KMS-11 (cell line): ENCODE measurements around the gene OSBPL8.

Experiments
- H2AFZ ChIP-seq: fragments of 200-600 bp; sonication (generic); 2 replicates; pipeline ENCODE4 v1.6.1; 2016; ENCODE audit warnings: antibody characterized with exemption, mixed run types, low read depth
- H3K27ac ChIP-seq: fragments of 200-600 bp; sonication (generic); 2 replicates; pipeline ENCODE4 v1.6.1; 2016; ENCODE audit warnings: mild to moderate bottlenecking, mixed run types
- H3K27me3 ChIP-seq: fragments of 200-600 bp; sonication (generic); 2 replicates; pipeline ENCODE4 v1.6.1; 2017; ENCODE audit warnings: mild to moderate bottlenecking, low read depth, mixed run types, moderate library complexity; ENCODE audit not compliant: insufficient read depth
- H3K36me3 ChIP-seq: fragments of 200-600 bp; sonication (generic); 2 replicates; pipeline ENCODE4 v1.6.1; 2017; ENCODE audit warnings: mild to moderate bottlenecking, mixed run types; ENCODE audit not compliant: insufficient read depth
- H3K4me1 ChIP-seq: fragments of 200-600 bp; sonication (generic); 2 replicates; pipeline ENCODE4 v1.6.1; 2016; ENCODE audit warnings: mild to moderate bottlenecking, low read depth, mixed run types; ENCODE audit not compliant: poor library complexity, severe bottlenecking
- H3K4me2 ChIP-seq: fragments of 200-600 bp; sonication (generic); 2 replicates; pipeline ENCODE4 v1.7.0; 2016; ENCODE audit warnings: mild to moderate bottlenecking, mixed run types
- H3K4me3 ChIP-seq: fragments of 200-600 bp; sonication (generic); IDR thresholded peaks from 2 replicates; pipeline ENCODE4 v1.6.1; 2017; ENCODE audit warnings: low read depth, low read length, mixed read lengths; ENCODE audit not compliant: insufficient read depth
- H3K79me2 ChIP-seq: fragments of 200-600 bp; sonication (generic); 2 replicates; pipeline ENCODE4 v1.6.1; 2016; ENCODE audit warnings: low read depth, mixed run types; ENCODE audit not compliant: insufficient read depth
- H3K9ac ChIP-seq: fragments of 200-600 bp; sonication (generic); 2 replicates; pipeline ENCODE4 v1.6.1; 2016; ENCODE audit warnings: mild to moderate bottlenecking, mixed run types
- H4K20me1 ChIP-seq: fragments of 200-600 bp; sonication (generic); 2 replicates; pipeline ENCODE4 v1.6.1; 2016; ENCODE audit warnings: mild to moderate bottlenecking, mixed run types; ENCODE audit not compliant: insufficient read depth
- TF ChIP-seq, protein P1 (sequence below): fragments of 200-600 bp; sonication (generic); conservative IDR thresholded peaks from 2 replicates; pipeline ENCODE4 v1.6.1; 2017; ENCODE audit warnings: low read depth, mild to moderate bottlenecking, antibody characterized with exemption, low read length, moderate library complexity, mixed read lengths

The OSBPL8 gene

DNA sequence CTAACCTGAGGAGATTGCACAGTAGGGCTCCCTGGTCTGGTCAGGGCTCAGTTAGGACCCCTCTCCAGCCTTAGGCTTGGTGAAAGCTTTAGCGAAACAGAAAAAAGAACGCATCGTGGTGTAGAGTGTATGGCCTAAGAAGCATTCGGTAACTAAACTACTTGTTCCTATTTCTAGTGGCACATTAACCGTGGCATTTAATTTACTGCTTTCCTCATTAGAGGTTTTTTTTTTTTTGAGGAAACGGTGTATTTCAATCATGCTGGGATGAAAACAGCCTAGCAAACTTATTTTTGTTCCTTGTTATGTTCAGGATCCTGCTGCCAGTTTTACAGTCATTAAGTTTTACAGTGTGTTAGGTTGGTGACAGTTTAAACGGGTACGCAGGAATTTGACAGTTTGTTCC is 518 bp upstream of the OSBPL8 start:
- H3K4me3 ChIP-seq: no peak overlapping the region
- no peaks in the 10 kb centered on the region for H3K36me3 ChIP-seq
- peak overlapping the region; percentile 82 for H3K27ac ChIP-seq
- peaks cover 40% of the 10 kb centered on the region for H3K79me2 ChIP-seq
- peak overlapping the region; percentile 95 for H2AFZ ChIP-seq
- no peaks in the 10 kb centered on the region for H4K20me1 ChIP-seq
- TF ChIP-seq, protein P1, sequence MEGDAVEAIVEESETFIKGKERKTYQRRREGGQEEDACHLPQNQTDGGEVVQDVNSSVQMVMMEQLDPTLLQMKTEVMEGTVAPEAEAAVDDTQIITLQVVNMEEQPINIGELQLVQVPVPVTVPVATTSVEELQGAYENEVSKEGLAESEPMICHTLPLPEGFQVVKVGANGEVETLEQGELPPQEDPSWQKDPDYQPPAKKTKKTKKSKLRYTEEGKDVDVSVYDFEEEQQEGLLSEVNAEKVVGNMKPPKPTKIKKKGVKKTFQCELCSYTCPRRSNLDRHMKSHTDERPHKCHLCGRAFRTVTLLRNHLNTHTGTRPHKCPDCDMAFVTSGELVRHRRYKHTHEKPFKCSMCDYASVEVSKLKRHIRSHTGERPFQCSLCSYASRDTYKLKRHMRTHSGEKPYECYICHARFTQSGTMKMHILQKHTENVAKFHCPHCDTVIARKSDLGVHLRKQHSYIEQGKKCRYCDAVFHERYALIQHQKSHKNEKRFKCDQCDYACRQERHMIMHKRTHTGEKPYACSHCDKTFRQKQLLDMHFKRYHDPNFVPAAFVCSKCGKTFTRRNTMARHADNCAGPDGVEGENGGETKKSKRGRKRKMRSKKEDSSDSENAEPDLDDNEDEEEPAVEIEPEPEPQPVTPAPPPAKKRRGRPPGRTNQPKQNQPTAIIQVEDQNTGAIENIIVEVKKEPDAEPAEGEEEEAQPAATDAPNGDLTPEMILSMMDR: no peak
- peak overlapping the region; percentile 50 for H3K4me2 ChIP-seq
- peaks cover 19% of the 10 kb centered on the region for H3K4me1 ChIP-seq
- H3K27me3 ChIP-seq: no peaks in the 10 kb centered on the region
- peak overlapping the region; percentile 92 for H3K9ac ChIP-seq

DNA sequence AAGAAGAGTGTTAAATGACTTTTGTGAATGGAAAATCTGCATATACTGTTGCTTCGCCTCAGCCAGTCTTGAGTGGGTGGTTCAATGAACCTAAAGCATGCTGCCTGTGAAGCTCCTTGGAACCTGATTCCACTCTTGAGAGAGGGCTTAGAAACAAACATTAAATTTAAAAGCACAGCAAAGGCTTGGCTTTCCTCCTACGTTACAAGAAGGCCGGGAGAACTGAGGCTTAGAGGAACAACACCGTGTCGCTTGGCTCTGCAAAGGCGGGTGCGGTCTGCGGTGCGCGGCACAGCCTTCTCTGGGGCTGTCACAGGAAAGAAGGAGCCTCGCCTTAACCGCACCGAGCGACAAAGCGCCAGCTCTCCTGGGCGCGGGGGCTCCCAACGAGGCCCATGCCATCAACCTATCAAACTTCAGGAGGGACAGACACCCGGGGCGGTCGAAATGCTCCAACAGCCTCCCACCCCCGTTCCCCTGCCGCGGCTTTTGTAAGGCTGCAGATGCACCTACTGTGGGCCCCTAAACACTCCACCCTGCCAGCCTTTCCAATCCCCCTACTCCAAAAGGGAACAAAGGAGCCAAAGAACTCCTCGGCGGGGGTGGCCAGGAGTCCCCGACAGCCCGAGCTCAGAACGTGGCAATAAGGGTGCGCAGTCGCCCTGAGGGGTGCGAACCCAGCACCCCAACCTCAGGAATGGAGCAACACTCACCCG is 729 bp downstream of the OSBPL8 start:
- peak overlapping the region; percentile 92 for H3K9ac ChIP-seq
- TF ChIP-seq, protein P1: no peak
- H3K4me2 ChIP-seq: peak overlapping the region; percentile 95
- no peak overlapping the region for H3K4me3 ChIP-seq
- H2AFZ ChIP-seq: peak overlapping the region; percentile 95
- H3K4me1 ChIP-seq: peaks cover 19% of the 10 kb centered on the region
- H4K20me1 ChIP-seq: no peaks in the 10 kb centered on the region
- H3K79me2 ChIP-seq: peaks cover 53% of the 10 kb centered on the region
- no peaks in the 10 kb centered on the region for H3K36me3 ChIP-seq
- H3K27me3 ChIP-seq: no peaks in the 10 kb centered on the region
- H3K27ac ChIP-seq: peak overlapping the region; percentile 82

DNA sequence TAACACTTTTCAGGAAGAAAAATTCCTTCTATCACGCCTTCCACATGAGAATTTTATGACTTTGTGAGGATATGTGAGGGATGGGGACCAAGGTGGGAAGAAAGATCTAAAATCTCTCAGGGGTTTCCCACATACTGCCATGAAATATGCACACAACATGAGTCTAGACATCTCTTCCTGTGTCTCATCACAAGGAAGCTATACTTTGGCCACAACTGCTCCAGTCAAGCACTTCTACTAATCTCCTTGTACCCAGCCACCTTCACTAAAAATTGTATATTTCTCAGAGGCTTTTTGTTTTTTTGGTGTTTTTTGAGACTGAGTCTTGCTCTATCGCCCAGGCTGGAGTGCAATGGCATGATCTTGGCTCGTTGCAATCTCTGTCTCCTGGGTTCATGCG is 3.2 kb downstream of the OSBPL8 start:
- TF ChIP-seq, protein P1: no peak
- no peak overlapping the region for H3K4me3 ChIP-seq
- H3K9ac ChIP-seq: no peak overlapping the region
- H2AFZ ChIP-seq: no peak overlapping the region
- H3K36me3 ChIP-seq: no peaks in the 10 kb centered on the region
- H3K4me2 ChIP-seq: no peak overlapping the region
- H4K20me1 ChIP-seq: no peaks in the 10 kb centered on the region
- no peak overlapping the region for H3K27ac ChIP-seq
- peaks cover 74% of the 10 kb centered on the region for H3K79me2 ChIP-seq
- H3K27me3 ChIP-seq: no peaks in the 10 kb centered on the region
- peaks cover 19% of the 10 kb centered on the region for H3K4me1 ChIP-seq

DNA sequence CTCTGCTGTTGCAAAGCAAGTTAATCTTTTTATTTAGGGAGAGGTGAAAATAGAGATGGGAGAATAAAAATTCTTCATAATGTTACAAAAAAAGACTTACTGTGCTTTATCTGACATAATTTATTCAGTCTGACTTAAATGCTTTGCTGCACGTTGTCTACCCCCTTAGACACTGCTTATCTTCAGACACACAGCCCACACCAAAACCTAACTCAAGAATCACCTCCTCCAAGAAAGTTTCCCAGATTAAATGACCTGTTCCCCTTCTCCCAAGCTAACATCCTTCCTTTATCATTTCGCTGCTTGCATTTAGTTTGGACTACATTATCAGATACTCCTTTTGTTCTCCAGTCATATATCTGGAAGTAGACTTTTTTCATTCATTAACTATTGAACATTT is 3.8 kb downstream of the OSBPL8 start:
- H4K20me1 ChIP-seq: no peaks in the 10 kb centered on the region
- TF ChIP-seq, protein P1: no peak
- H3K4me2 ChIP-seq: no peak overlapping the region
- peaks cover 19% of the 10 kb centered on the region for H3K4me1 ChIP-seq
- H3K79me2 ChIP-seq: peaks cover 80% of the 10 kb centered on the region
- no peak overlapping the region for H2AFZ ChIP-seq
- no peaks in the 10 kb centered on the region for H3K27me3 ChIP-seq
- no peak overlapping the region for H3K4me3 ChIP-seq
- no peak overlapping the region for H3K9ac ChIP-seq
- H3K36me3 ChIP-seq: no peaks in the 10 kb centered on the region
- no peak overlapping the region for H3K27ac ChIP-seq
